Thoracic aorta (tissue), 2 donors: ENCODE results near the gene TCP11. TPM values are rescaled to one million over a fixed set of nuclear protein-coding genes. Genes with fewer than 3 reads are reported as not detected.
A peak's percentile ranks its signal among the peaks of the same experiment; 100 is the strongest.

Source experiments
- ATAC-seq: fragments of 150-250 bp; one replicate; pipeline ENCODE4 v1.8.0; 2017; ENCODE audit warnings: low read depth; ENCODE audit not compliant: insufficient number of reproducible peaks, low FRiP score
- DNase-seq: peaks from one replicate; pipeline ENCODE4 v3.0.0-alpha.2; 2020; ENCODE audit warnings: low spot score
- H3K27ac ChIP-seq, 2 donors: fragments of 200-600 bp; sonication (generic); 1 replicate in 1 of 2; 2 replicates in 1 of 2; pipeline ENCODE4 v1.5.1; 2016; ENCODE audit warnings: mild to moderate bottlenecking in 2 of 2, moderate library complexity in 2 of 2
- H3K27me3 ChIP-seq: fragments of 200-600 bp; sonication (generic); replicated peaks from 2 replicates; pipeline ENCODE4 v1.6.0; 2016; ENCODE audit warnings: mild to moderate bottlenecking; ENCODE audit not compliant: insufficient read depth
- H3K36me3 ChIP-seq: fragments of 200-600 bp; sonication (generic); one replicate; pipeline ENCODE4 v1.5.1; 2016
- H3K4me1 ChIP-seq, 2 donors: fragments of 200-600 bp; sonication (generic); 1 replicate in 1 of 2; 2 replicates in 1 of 2; pipeline versions ENCODE4 v1.5.1 to v1.6.0; 2016; ENCODE audit warnings: low read depth in 2 of 2, mild to moderate bottlenecking in 1 of 2; ENCODE audit not compliant: control insufficient read depth in 1 of 2
- H3K4me3 ChIP-seq: fragments of 200-600 bp; sonication (generic); 2 replicates; pipeline ENCODE4 v1.5.1; 2016; ENCODE audit warnings: mild to moderate bottlenecking
- H3K9me3 ChIP-seq: fragments of 200-600 bp; sonication (generic); 2 replicates; pipeline ENCODE4 v1.5.1; 2016
- total RNA-seq, 2 donors: library from RNA; depleted of rRNA; stranded (reverse); fragments of >200 nt; gene quantifications; one replicate each; pipeline versions ENCODE4 v1.1.0 to v1.2.3, GENCODE V29; 2016
- TF ChIP-seq, protein P1 (sequence below): fragments of 200-600 bp; sonication (generic); IDR thresholded peaks from one replicate; pipeline ENCODE4 v1.5.1; 2019; ENCODE audit warnings: antibody characterized with exemption

The TCP11 gene
- total RNA-seq, 2 donors from 2014 or later, result not detected

DNA sequence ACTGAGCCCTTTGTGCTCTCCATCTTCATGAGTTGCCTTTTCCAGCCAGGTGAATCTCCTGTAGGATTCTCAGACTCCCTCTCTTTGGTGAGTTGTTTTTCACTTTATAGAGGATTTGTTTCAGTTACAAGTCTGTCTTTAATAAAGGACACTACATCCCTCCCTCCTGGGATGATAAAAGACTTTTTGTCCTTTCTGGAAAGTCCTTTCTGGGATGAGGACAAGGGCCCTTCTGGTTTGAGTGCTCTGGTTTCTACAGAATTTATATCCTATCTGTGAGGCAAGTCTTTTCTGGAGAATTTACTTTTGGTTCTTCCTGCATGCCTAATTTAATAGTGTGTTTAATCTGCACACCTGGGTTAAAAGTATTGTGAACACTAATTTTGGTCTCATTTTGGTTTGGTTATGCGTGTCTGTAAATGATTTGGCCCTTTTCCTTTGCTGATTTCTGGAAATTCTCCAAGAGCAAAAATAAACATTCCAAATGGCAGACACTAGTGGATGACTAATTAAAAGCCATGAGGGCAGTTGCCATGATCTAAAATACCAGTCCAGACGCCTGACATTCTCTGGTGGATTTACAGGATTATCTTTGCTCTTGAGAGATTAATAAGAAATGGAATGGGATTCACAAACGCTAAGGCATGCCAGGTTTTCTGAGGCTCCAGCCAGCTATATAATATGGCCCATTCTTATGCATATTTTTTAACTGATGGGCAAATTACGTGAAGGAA, 44.8 kb downstream of the TCP11 start:
- H3K36me3 ChIP-seq, result no peaks in the 10 kb centered on the region
- no peaks in the 10 kb centered on the region for H3K9me3 ChIP-seq
- ATAC-seq, result no peak
- H3K4me1 ChIP-seq, result peaks cover 30 to 57% of the 10 kb centered on the region in 2 donors
- H3K4me3 ChIP-seq, result no peak overlapping the region
- TF ChIP-seq, protein P1, sequence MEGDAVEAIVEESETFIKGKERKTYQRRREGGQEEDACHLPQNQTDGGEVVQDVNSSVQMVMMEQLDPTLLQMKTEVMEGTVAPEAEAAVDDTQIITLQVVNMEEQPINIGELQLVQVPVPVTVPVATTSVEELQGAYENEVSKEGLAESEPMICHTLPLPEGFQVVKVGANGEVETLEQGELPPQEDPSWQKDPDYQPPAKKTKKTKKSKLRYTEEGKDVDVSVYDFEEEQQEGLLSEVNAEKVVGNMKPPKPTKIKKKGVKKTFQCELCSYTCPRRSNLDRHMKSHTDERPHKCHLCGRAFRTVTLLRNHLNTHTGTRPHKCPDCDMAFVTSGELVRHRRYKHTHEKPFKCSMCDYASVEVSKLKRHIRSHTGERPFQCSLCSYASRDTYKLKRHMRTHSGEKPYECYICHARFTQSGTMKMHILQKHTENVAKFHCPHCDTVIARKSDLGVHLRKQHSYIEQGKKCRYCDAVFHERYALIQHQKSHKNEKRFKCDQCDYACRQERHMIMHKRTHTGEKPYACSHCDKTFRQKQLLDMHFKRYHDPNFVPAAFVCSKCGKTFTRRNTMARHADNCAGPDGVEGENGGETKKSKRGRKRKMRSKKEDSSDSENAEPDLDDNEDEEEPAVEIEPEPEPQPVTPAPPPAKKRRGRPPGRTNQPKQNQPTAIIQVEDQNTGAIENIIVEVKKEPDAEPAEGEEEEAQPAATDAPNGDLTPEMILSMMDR, result no peak
- no peaks in the 10 kb centered on the region for H3K27me3 ChIP-seq
- peak overlapping the region; percentile 7 to 36 for H3K27ac ChIP-seq
- no peak for DNase-seq

DNA sequence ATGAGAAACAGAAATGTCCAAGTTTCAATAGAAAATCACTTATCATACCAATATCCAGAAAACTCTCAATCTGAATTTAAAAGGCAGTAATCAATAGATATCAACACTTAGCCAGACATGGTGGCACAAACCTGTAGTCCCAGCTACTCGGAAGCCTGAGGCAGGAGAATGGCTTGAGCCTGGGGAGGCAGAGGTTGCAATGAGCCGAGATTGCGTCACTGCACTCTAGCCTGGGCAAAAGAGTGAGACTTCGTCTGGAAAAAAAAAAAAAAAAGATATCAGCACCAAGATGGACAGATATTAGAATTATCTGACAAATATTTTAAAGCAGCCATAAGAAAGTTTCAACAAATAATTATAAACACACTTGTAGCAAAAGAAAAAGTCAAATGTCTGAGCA, 47.0 kb downstream of the TCP11 start:
- H3K4me1 ChIP-seq, result peaks cover 43 to 78% of the 10 kb centered on the region in 2 donors
- H3K4me3 ChIP-seq, result no peak overlapping the region
- no peaks in the 10 kb centered on the region for H3K9me3 ChIP-seq
- TF ChIP-seq, protein P1, result no peak
- ATAC-seq (no peak), DNase-seq (no peak)
- H3K27ac ChIP-seq, result peak overlapping the region; percentile 79 to 85
- no peaks in the 10 kb centered on the region for H3K27me3 ChIP-seq
- no peaks in the 10 kb centered on the region for H3K36me3 ChIP-seq

DNA sequence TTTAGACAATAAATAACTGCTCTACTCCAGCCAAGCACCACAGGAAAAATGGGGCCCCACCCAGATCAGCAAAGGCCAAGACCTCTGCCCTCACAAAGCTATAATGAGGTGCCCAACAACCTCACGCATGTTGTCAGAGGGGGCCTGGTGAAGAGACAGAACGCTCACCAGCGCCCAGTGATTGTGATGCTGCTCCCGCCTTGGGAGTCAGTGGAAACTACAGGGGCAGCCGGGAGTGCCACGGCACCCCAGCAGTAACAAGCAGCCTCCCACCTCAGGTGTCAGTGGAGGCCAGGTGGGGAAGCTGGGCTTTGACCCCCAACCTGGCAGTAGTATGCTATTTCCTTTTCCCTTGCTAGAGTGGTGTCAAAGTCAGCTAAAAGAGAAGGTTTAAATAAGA, 47.4 kb downstream of the TCP11 start:
- ATAC-seq, result no peak
- Histone ChIP-seq H3K36me3 (peaks cover 1% of the 10 kb centered on the region), H3K4me1 (peaks cover 47 to 82% of the 10 kb centered on the region in 2 donors), H3K4me3 (no peak overlapping the region), H3K9me3 (no peaks in the 10 kb centered on the region), H3K27ac (peak overlapping the region; percentile 79 to 85), H3K27me3 (no peaks in the 10 kb centered on the region)
- TF ChIP-seq, protein P1, result no peak
- no peak for DNase-seq

DNA sequence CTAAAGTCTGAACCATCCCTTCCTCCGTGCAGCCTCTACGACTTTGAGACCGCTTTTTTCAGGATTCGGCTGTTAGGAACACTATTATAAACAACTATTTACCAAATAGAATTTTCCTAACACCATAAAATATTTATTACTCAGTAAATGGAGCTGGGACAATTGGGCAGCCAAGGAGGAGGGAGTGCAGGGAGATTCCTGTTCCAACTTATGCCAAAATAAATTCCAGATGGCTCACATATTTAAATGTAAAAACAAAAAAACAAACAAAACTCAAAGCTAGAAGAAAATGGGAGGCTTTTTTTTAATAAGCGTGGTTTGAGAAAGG, 48.1 kb downstream of the TCP11 start:
- no peak for DNase-seq
- no peak overlapping the region for H3K4me3 ChIP-seq
- peak overlapping the region; percentile 79 to 85 for H3K27ac ChIP-seq
- H3K4me1 ChIP-seq, result peaks cover 54 to 89% of the 10 kb centered on the region in 2 donors
- H3K27me3 ChIP-seq, result no peaks in the 10 kb centered on the region
- H3K9me3 ChIP-seq, result no peaks in the 10 kb centered on the region
- peaks cover 7% of the 10 kb centered on the region for H3K36me3 ChIP-seq
- TF ChIP-seq, protein P1, result no peak
- no peak for ATAC-seq

DNA sequence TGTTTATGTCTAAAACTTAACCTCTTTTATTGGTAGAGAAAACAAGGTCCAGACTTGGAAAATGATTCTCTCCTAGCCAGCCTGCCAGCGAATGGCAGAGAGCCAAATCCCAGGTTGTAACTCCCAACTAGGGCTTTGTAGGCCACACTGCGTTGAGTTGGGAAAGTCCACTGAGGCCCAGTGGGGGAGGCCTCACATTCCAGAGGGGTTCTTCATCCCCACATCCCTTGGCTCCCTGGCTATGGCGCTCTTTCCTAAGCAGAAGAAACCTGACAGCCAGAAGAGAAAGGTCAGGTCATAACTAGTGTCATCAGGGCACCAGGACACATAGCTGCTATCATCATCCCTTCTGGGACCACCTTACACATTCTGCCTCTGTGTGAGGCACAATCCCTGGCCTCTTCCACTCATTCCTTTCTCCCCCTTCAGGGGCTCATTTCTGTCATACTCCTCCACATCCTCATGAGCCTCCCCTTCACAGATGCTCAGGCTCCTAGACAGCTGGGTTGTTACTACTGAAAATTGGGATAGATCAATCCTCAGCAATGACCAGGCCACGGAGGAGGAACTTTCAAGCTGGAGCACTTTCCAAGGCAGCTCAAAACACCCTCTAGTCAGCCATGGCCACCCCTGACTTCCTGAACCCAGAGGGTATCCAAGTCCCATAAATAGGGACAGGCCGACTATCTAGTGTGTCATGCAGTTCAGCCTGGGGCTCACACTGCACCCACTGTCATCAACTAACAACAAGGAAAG, 48.6 kb downstream of the TCP11 start:
- Histone ChIP-seq H3K4me3 (no peak overlapping the region), H3K27ac (peak overlapping the region; percentile 79 to 85), H3K36me3 (peaks cover 13% of the 10 kb centered on the region), H3K4me1 (peaks cover 56 to 94% of the 10 kb centered on the region in 2 donors), H3K27me3 (no peaks in the 10 kb centered on the region), H3K9me3 (no peaks in the 10 kb centered on the region)
- TF ChIP-seq, protein P1, result no peak
- DNase-seq (no peak), ATAC-seq (no peak)
